ENCODE measurements around the gene NIPBL. TPM values are rescaled to one million over a fixed set of nuclear protein-coding genes. Genes with fewer than 3 reads are reported as not detected.

NIPBL gene
- total and polyA plus RNA-seq, 2 donors (not counting 1 experiment from before 2014, with no cell fraction given) = 30.8 to 34.2 TPM

DNA sequence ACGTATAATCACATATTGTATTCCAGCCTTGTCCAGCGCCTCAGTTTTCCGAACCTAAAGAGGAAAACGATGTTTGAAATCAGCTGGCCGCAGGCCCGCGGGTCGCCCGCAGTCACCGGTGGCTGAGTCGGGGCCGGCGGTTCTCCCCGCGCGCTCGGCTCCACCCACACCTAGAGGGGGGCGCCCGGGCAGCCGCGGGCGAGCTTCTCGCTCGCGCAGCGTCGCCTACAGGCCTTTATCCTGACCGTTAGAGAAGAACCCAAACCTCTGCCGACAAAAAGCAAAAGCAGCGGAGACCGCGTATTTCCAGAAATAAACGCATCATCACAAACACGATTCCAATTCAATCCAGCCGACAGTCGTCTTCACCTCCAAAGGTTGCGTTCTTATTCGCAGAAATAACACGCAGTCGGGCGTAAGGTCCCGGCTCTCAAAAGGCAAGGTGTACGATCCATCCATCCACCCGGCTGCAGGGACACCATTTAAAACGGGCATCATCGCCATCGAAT, 725 bp upstream of the NIPBL start:
- H3K27ac ChIP-seq (ENCODE audit: insufficient read depth, low read length) = peak overlapping the region; percentile 96
- H3K36me3 ChIP-seq (ENCODE audit: control insufficient read depth, insufficient read depth, low read length) = no peaks in the 10 kb centered on the region
- peak overlapping the region; percentile 97 for H3K9ac ChIP-seq (ENCODE audit: insufficient read depth, low read length)
- no peaks in the 10 kb centered on the region for H3K9me3 ChIP-seq (ENCODE audit: control insufficient read depth, insufficient read depth, low read depth, low read length)
- H3K27me3 ChIP-seq (ENCODE audit: control insufficient read depth, insufficient read depth, low read length) = no peaks in the 10 kb centered on the region
- H4K20me1 ChIP-seq (ENCODE audit: control insufficient read depth, extremely low read depth, insufficient read depth, low read length) = no peaks in the 10 kb centered on the region
- peaks cover 3% of the 10 kb centered on the region for H3K4me1 ChIP-seq (ENCODE audit: control insufficient read depth, extremely low read depth, insufficient read depth, low read length)
- peak overlapping the region; percentile 81 to 97 (median 90) for H3K4me3 ChIP-seq (replicated peaks in 1 of 4; ENCODE audit: control extremely low read depth in 1 of 4, insufficient read depth in 1 of 4, low read depth in 3 of 4, low read length in 4 of 4)
- H3K79me2 ChIP-seq (ENCODE audit: control insufficient read depth, insufficient read depth, low read length) = peaks cover 91% of the 10 kb centered on the region
- H2AFZ ChIP-seq (ENCODE audit: low read length) = peak overlapping the region; percentile 98
- peak; percentile 80 to 81 for DNase-seq (ENCODE audit: low read depth in 2 of 2)
- TF ChIP-seq, protein P1, sequence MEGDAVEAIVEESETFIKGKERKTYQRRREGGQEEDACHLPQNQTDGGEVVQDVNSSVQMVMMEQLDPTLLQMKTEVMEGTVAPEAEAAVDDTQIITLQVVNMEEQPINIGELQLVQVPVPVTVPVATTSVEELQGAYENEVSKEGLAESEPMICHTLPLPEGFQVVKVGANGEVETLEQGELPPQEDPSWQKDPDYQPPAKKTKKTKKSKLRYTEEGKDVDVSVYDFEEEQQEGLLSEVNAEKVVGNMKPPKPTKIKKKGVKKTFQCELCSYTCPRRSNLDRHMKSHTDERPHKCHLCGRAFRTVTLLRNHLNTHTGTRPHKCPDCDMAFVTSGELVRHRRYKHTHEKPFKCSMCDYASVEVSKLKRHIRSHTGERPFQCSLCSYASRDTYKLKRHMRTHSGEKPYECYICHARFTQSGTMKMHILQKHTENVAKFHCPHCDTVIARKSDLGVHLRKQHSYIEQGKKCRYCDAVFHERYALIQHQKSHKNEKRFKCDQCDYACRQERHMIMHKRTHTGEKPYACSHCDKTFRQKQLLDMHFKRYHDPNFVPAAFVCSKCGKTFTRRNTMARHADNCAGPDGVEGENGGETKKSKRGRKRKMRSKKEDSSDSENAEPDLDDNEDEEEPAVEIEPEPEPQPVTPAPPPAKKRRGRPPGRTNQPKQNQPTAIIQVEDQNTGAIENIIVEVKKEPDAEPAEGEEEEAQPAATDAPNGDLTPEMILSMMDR (conservative IDR thresholded peaks at IDR 0.05 in 1 of 2, IDR thresholded peaks at IDR 0.05 in 1 of 2; ENCODE audit: low read depth in 1 of 2, low read length in 2 of 2) = peak; percentile 59 to 64
- no peak for TF ChIP-seq EZH2 (IDR thresholded peaks at IDR 0.05; ENCODE audit: low read length, missing control alignments)
- peak overlapping the region; percentile 99 for H3K4me2 ChIP-seq (ENCODE audit: extremely low read depth, insufficient read depth, low read length)

GRCh38 chr5:36876965-36877666, 547 bp downstream of the NIPBL start:
- peak; percentile 64 to 67 for DNase-seq (ENCODE audit: low read depth in 2 of 2)
- Histone ChIP-seq H3K4me1 (ENCODE audit: control insufficient read depth, extremely low read depth, insufficient read depth, low read length) (peaks cover 3% of the 10 kb centered on the region), H3K4me3 (replicated peaks in 1 of 4; ENCODE audit: control extremely low read depth in 1 of 4, insufficient read depth in 1 of 4, low read depth in 3 of 4, low read length in 4 of 4) (peak overlapping the region; percentile 75 to 92 (median 86)), H3K9ac (ENCODE audit: insufficient read depth, low read length) (peak overlapping the region; percentile 94), H3K27ac (ENCODE audit: insufficient read depth, low read length) (peak overlapping the region; percentile 96), H3K36me3 (ENCODE audit: control insufficient read depth, insufficient read depth, low read length) (no peaks in the 10 kb centered on the region), H2AFZ (ENCODE audit: low read length) (peak overlapping the region; percentile 45), H3K9me3 (ENCODE audit: control insufficient read depth, insufficient read depth, low read depth, low read length) (no peaks in the 10 kb centered on the region), H3K79me2 (ENCODE audit: control insufficient read depth, insufficient read depth, low read length) (peaks cover 94% of the 10 kb centered on the region), H3K27me3 (ENCODE audit: control insufficient read depth, insufficient read depth, low read length) (no peaks in the 10 kb centered on the region), H4K20me1 (ENCODE audit: control insufficient read depth, extremely low read depth, insufficient read depth, low read length) (no peaks in the 10 kb centered on the region), H3K4me2 (ENCODE audit: extremely low read depth, insufficient read depth, low read length) (peak overlapping the region; percentile 79)
- TF ChIP-seq EZH2 (IDR thresholded peaks at IDR 0.05; ENCODE audit: low read length, missing control alignments) = no peak
- TF ChIP-seq, protein P1 (conservative IDR thresholded peaks at IDR 0.05 in 1 of 2, IDR thresholded peaks at IDR 0.05 in 1 of 2; ENCODE audit: low read depth in 1 of 2, low read length in 2 of 2) = no peak

- peak; percentile 38 to 56 for DNase-seq (ENCODE audit: low read depth in 2 of 2)
These were observed 1.3 kb downstream of the NIPBL start for GRCh38 chr5:36877667-36878391.

More at GRCh38 chr5:36877667-36878391, 1.3 kb downstream of the NIPBL start:
- H3K9me3 ChIP-seq (ENCODE audit: control insufficient read depth, insufficient read depth, low read depth, low read length) = no peaks in the 10 kb centered on the region
- no peaks in the 10 kb centered on the region for H4K20me1 ChIP-seq (ENCODE audit: control insufficient read depth, extremely low read depth, insufficient read depth, low read length)
- peak overlapping the region; percentile 94 for H3K9ac ChIP-seq (ENCODE audit: insufficient read depth, low read length)
- peaks cover 3% of the 10 kb centered on the region for H3K4me1 ChIP-seq (ENCODE audit: control insufficient read depth, extremely low read depth, insufficient read depth, low read length)
- H3K36me3 ChIP-seq (ENCODE audit: control insufficient read depth, insufficient read depth, low read length) = no peaks in the 10 kb centered on the region
- H3K79me2 ChIP-seq (ENCODE audit: control insufficient read depth, insufficient read depth, low read length) = peaks cover 95% of the 10 kb centered on the region
- peak overlapping the region; percentile 75 to 92 (median 86) for H3K4me3 ChIP-seq (replicated peaks in 1 of 4; ENCODE audit: control extremely low read depth in 1 of 4, insufficient read depth in 1 of 4, low read depth in 3 of 4, low read length in 4 of 4)
- H3K27ac ChIP-seq (ENCODE audit: insufficient read depth, low read length) = peak overlapping the region; percentile 96
- H2AFZ ChIP-seq (ENCODE audit: low read length) = no peak overlapping the region
- peak overlapping the region; percentile 79 for H3K4me2 ChIP-seq (ENCODE audit: extremely low read depth, insufficient read depth, low read length)
- no peaks in the 10 kb centered on the region for H3K27me3 ChIP-seq (ENCODE audit: control insufficient read depth, insufficient read depth, low read length)
- TF ChIP-seq EZH2 (IDR thresholded peaks at IDR 0.05; ENCODE audit: low read length, missing control alignments) = no peak
- TF ChIP-seq, protein P1 (conservative IDR thresholded peaks at IDR 0.05 in 1 of 2, IDR thresholded peaks at IDR 0.05 in 1 of 2; ENCODE audit: low read depth in 1 of 2, low read length in 2 of 2) = no peak
